Parathyroid adenoma (tissue), 2 donors: ENCODE measurements around the gene IER3.

ENCODE experiments used
- H2AFZ ChIP-seq: fragments of 300-600 bp; sonication (generic); one replicate; pipeline ENCODE4 v1.7.0; 2017; ENCODE audit warnings: antibody characterized with exemption, mild to moderate bottlenecking
- H3K27ac ChIP-seq: fragments of 300-600 bp; sonication (generic); one replicate; pipeline ENCODE4 v1.7.0; 2017
- H3K27me3 ChIP-seq: fragments of 300-600 bp; sonication (generic); one replicate; pipeline ENCODE4 v1.7.0; 2017; ENCODE audit warnings: low read length; ENCODE audit not compliant: control insufficient read depth, insufficient read depth
- H3K36me3 ChIP-seq: fragments of 300-600 bp; sonication (generic); one replicate; pipeline ENCODE4 v1.7.0; 2017; ENCODE audit warnings: low read length; ENCODE audit not compliant: control insufficient read depth, insufficient read depth
- H3K4me1 ChIP-seq: fragments of 300-600 bp; sonication (generic); one replicate; pipeline ENCODE4 v1.7.0; 2017; ENCODE audit warnings: control low read depth
- H3K4me2 ChIP-seq: fragments of 300-600 bp; sonication (generic); one replicate; pipeline ENCODE4 v1.7.0; 2017; ENCODE audit warnings: low read length
- H3K4me3 ChIP-seq: fragments of 300-600 bp; sonication (generic); one replicate; pipeline ENCODE4 v1.7.0; 2017; ENCODE audit warnings: low read depth, low read length
- H3K79me2 ChIP-seq: fragments of 300-600 bp; sonication (generic); one replicate; pipeline ENCODE4 v1.7.0; 2017; ENCODE audit warnings: control low read depth
- H3K9ac ChIP-seq: fragments of 300-600 bp; sonication (generic); one replicate; pipeline ENCODE4 v1.7.0; 2017; ENCODE audit warnings: mild to moderate bottlenecking
- H3K9me3 ChIP-seq: fragments of 300-600 bp; sonication (generic); one replicate; pipeline ENCODE4 v1.7.0; 2017; ENCODE audit warnings: low read length; ENCODE audit not compliant: control insufficient read depth
- CTCF ChIP-seq: fragments of 300-600 bp; sonication (generic); IDR thresholded peaks from one replicate; pipeline ENCODE4 v1.7.0; 2017; ENCODE audit warnings: antibody characterized with exemption, mild to moderate bottlenecking
- donor health status: primary hyperparathyroidism.

The IER3 gene

GRCh38 chr6:30744054-30744805, at the start of gene IER3:
IER3 (minus strand) TSS chr6:30744547; CDS start chr6:30744518, 29 bp downstream.
- peak; percentile 44 for TF ChIP-seq CTCF
- no peaks in the 10 kb centered on the region for H3K9me3 ChIP-seq
- peaks cover 9% of the 10 kb centered on the region for H3K4me1 ChIP-seq
- H3K27ac ChIP-seq = peak within 1 kb of the TSS; percentile 72
- H3K36me3 ChIP-seq = no peaks in the 10 kb centered on the region
- H3K27me3 ChIP-seq = no peaks in the 10 kb centered on the region
- H2AFZ ChIP-seq = peak within 1 kb of the TSS; percentile 72
- H3K9ac ChIP-seq = no peak within 1 kb of the TSS
- H3K4me3 ChIP-seq = peak within 1 kb of the TSS; percentile 92
- peak within 1 kb of the TSS; percentile 80 for H3K4me2 ChIP-seq
- H3K79me2 ChIP-seq = peaks cover 9% of the 10 kb centered on the region

DNA sequence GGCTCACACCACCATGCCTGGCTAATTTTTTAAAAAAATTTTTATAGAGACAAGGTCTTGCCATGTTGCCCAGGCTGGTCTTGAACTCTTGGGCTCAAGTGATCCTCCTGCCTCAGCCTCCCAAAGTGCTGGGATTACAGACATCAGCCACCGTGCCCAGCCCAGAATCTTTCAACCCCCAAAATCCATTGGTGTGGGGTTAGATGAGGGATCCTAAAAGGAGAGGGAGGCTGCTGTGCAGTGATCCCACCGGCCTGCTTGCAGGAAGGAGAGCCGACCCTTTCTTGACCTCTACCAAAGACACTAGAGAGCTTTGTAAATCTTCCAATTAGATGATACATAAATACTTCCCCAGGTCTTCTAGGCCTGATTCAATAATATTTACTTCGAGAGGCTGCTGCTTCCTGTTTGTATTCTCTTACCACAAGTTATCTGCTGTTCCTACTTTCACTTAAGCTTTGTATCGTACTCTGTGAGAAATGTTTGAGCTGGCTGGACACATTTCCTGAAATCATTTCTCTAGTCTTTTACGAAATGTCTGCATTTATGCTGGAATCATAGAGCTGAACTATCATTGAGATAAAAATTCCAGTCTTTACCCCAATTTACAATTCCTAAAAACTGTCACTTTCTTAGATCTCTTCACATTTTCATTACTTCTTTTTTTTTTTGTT, 49.3 kb upstream of the IER3 start:
- peak overlapping the region; percentile 52 for H2AFZ ChIP-seq
- no peaks in the 10 kb centered on the region for H3K27me3 ChIP-seq
- H3K27ac ChIP-seq = peak overlapping the region; percentile 54
- no peak for TF ChIP-seq CTCF
- H3K9me3 ChIP-seq = no peaks in the 10 kb centered on the region
- H3K4me2 ChIP-seq = no peak overlapping the region
- H3K4me1 ChIP-seq = no peaks in the 10 kb centered on the region
- no peak overlapping the region for H3K4me3 ChIP-seq
- H3K9ac ChIP-seq = no peak overlapping the region
- no peaks in the 10 kb centered on the region for H3K79me2 ChIP-seq
- H3K36me3 ChIP-seq = no peaks in the 10 kb centered on the region

DNA sequence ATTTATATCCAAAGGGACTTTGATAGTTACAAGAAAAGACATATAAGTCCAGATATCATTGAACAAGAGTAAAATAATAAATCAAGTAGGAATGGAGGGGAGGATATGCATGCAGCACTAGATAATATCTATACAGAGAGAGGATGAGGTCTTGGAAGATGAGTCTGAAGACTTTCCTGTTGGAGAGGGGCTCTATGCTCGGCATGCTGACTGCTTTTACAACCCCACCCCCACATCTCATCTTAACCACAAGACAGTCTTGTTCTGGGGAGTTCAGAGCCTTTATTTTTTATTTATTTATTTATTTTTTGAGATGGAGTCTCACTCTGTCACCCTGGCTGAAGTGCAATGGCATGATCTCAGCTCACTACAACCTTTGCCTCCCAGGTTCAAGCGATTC, 48.4 kb upstream of the IER3 start:
- no peak overlapping the region for H3K9ac ChIP-seq
- H3K4me3 ChIP-seq = no peak overlapping the region
- H3K27ac ChIP-seq = no peak overlapping the region
- no peaks in the 10 kb centered on the region for H3K79me2 ChIP-seq
- no peaks in the 10 kb centered on the region for H3K9me3 ChIP-seq
- no peak overlapping the region for H3K4me2 ChIP-seq
- no peak overlapping the region for H2AFZ ChIP-seq
- H3K4me1 ChIP-seq = no peaks in the 10 kb centered on the region
- TF ChIP-seq CTCF = no peak
- H3K27me3 ChIP-seq = no peaks in the 10 kb centered on the region
- H3K36me3 ChIP-seq = no peaks in the 10 kb centered on the region

DNA sequence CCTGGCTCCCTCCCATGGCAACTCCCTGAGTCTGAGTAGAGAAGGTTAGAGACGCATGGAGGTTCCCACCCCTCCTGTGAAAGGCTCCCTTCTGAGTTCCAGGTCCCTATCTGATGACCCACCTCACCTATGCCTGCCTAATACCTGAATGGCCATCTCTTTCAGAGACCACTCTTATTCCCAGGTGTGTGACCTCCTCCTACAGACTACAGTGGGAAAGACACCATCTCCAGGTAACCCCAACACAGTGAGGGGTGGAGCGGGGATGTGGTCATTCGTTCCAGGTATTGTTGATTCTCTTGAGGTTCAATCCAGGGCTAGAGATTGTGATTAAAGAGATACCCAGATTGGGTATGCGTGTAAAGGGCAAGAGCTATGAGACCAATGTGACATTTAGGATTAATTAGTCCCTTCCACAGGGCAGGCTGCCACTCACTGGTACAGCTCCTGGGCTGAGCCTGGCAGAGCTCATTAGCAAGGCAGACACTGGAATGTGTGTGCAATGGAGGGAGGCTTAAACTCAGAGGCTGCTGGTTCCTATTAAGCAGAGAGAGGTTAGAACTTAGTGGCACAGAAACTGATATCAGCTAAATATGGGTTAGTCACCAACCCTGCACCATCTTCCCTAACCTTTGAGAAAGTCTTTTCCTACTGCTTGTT, 46.5 kb upstream of the IER3 start:
- no peak overlapping the region for H3K27ac ChIP-seq
- H3K9ac ChIP-seq = no peak overlapping the region
- no peak overlapping the region for H2AFZ ChIP-seq
- H3K27me3 ChIP-seq = no peaks in the 10 kb centered on the region
- no peaks in the 10 kb centered on the region for H3K36me3 ChIP-seq
- no peak for TF ChIP-seq CTCF
- H3K4me1 ChIP-seq = no peaks in the 10 kb centered on the region
- H3K4me3 ChIP-seq = no peak overlapping the region
- no peak overlapping the region for H3K4me2 ChIP-seq
- H3K9me3 ChIP-seq = no peaks in the 10 kb centered on the region
- no peaks in the 10 kb centered on the region for H3K79me2 ChIP-seq
